ENCODE results near the gene PAQR7.

Gene PAQR7

GRCh38 chr1:25817840-25818501 lies 57.5 kb downstream of the PAQR7 start:
- DNase-seq (ENCODE audit: low spot score) = no peak

GRCh38 chr1:25816112-25816718 lies 59.3 kb downstream of the PAQR7 start:
- DNase-seq (ENCODE audit: low spot score) = no peak

- no peak for DNase-seq (ENCODE audit: low spot score)
Observed at GRCh38 chr1:25815208-25816111, 60.0 kb downstream of the PAQR7 start.

GRCh38 chr1:25814549-25815087 lies 60.9 kb downstream of the PAQR7 start:
- DNase-seq (ENCODE audit: low spot score) = no peak

GRCh38 chr1:25813734-25814471 lies 61.6 kb downstream of the PAQR7 start:
- DNase-seq (ENCODE audit: low spot score) = no peak

- no peak for DNase-seq (ENCODE audit: low spot score)
Observed at GRCh38 chr1:25813071-25813733, 62.3 kb downstream of the PAQR7 start.

Measured in left forelimb (tissue), 1 donor.